NB4 (cell line): ENCODE data around the gene ZWILCH.
"Not testable (repeated sequence)": the region's sequence is repeated elsewhere in the genome, so short reads cannot be mapped to it uniquely, and the experiment has no call there.

Source experiments
- DNase-seq: peaks from one replicate; pipeline ENCODE4 v3.0.0; 2010; ENCODE audit warnings: low read depth
- H3K4me3 ChIP-seq: one replicate; pipeline ENCODE4 v1.5.1; 2011; ENCODE audit warnings: mild to moderate bottlenecking, low read depth, low read length, moderate library complexity
- CTCF ChIP-seq: IDR thresholded peaks from one replicate; pipeline ENCODE4 v1.5.1; 2012; ENCODE audit warnings: low read depth, low read length
- MYC ChIP-seq: IDR thresholded peaks from 2 replicates; pipeline ENCODE4 v1.6.1; 2011; ENCODE audit warnings: low read depth, low read length
- POLR2A ChIP-seq: IDR thresholded peaks from 2 replicates; pipeline ENCODE4 v1.6.1; 2011; ENCODE audit warnings: mild to moderate bottlenecking; ENCODE audit not compliant: insufficient read length; ENCODE audit errors: extremely low read depth
- TF ChIP-seq, protein P1 (sequence below): IDR thresholded peaks from 2 replicates; pipeline ENCODE4 v1.6.1; 2011; ENCODE audit warnings: low read depth, low read length

Gene ZWILCH

GRCh38 chr15:66502491-66502890 is 2.6 kb upstream of the ZWILCH start:
- TF ChIP-seq CTCF (no peak), POLR2A (peak; percentile 21)
- DNase-seq = no peak

DNA sequence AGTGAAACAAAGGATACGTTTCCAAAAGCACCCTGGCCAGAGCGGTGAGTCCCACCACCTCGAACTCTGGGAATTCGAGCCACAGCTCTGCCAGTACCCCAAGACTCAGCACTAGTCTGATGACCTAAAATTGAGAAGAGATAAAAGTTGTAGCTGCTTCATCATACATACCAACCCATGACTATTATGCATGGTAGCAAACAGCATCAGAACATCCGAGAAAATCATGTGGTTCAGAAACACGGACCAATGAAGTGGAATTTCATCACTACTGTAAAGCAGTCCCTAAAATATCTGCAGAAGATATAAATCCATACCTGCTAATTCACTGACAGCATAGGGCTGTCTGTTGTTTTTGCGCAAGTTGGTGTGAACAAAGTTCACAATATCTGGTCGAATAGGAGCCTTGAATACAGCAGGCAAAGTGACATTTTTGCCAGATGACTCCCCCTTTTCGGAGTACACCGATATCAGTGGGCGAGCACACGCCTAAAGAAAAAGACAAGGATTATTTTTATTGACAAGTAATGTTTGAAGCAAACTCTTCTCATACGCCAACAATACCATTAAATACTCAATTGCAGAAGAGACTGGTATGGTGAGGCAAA is 2.0 kb upstream of the ZWILCH start:
- not testable (repeated sequence) for DNase-seq
- H3K4me3 ChIP-seq = peak overlapping the region; percentile 93

More at GRCh38 chr15:66502491-66502890, 2.6 kb upstream of the ZWILCH start:
- H3K4me3 ChIP-seq = peak overlapping the region; percentile 93

DNA sequence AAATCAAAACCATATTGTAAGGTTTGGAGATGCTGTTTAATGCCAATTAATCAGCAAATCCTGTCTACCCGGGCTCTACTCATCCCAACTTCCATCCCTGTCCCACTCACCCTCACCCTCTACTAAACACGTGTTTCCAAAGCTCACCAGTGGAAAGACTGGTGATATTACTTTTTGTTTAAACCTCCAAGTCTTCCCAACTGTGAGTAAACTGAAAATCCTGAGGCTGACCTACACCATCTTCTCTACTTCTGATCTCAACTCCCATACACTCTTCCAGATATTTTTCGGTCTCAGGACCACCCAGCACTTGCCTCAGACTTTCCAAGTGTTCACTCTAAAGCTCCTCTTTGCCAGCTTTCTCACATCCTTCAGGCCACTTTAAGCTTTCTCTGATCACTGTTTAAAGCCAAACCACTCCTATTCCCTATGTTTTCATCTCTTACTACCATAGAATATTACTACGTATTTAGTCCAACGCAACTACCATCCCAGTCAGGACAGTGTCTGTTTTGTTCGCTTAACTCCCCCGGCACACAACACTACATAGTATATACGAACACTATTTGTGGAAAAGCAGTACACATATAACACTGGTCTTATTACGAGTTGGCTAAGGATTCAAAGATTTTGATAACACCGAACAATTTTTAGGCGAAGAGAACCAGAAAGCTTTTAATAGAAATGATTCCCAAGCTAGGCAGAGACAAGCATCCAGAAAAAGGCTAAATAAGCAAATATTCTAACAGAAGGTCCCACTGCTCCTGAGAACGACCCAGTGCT is 1.2 kb upstream of the ZWILCH start:
- no peak for TF ChIP-seq MYC
- TF ChIP-seq, protein P1, sequence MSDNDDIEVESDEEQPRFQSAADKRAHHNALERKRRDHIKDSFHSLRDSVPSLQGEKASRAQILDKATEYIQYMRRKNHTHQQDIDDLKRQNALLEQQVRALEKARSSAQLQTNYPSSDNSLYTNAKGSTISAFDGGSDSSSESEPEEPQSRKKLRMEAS = peak; percentile 83
- no peak for DNase-seq

DNA sequence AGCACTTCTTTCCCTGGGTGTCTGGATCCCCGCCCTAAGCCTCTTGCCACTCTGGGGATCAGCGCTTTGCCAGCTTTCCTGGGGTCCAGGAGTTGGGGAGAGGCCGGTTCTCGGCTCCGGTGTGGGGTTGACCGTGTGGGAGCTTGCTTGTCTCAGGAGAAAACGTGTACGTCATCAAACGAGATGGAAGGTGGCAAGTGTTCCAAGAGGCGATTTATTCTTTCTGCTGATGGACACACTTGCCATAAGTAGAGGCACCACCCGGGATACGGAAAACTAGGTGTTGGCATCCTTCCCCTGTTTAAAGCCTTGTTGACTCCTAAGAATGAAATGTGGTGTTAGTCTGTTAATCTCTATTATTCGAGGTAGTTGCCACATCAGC is 295 bp downstream of the ZWILCH start:
- TF ChIP-seq, protein P1 = no peak
- no peak for TF ChIP-seq POLR2A
- TF ChIP-seq MYC = no peak
- TF ChIP-seq CTCF = no peak
- peak overlapping the region; percentile 93 for H3K4me3 ChIP-seq
- no peak for DNase-seq

More for the DNA sequence above, 1.2 kb upstream of the ZWILCH start:
- peak overlapping the region; percentile 93 for H3K4me3 ChIP-seq

- no peak for TF ChIP-seq CTCF
- no peak for TF ChIP-seq POLR2A
- no peak for TF ChIP-seq MYC
- TF ChIP-seq, protein P1 = no peak
- H3K4me3 ChIP-seq = peak overlapping the region; percentile 93
- no peak for DNase-seq
Observed at GRCh38 chr15:66505818-66506217, 692 bp downstream of the ZWILCH start.

- TF ChIP-seq CTCF (no peak), MYC (no peak), POLR2A (no peak)
- TF ChIP-seq, protein P1 = no peak
Observed at GRCh38 chr15:66508293-66508883, 3.3 kb downstream of the ZWILCH start.

More at GRCh38 chr15:66508293-66508883, 3.3 kb downstream of the ZWILCH start:
- no peak overlapping the region for H3K4me3 ChIP-seq
- DNase-seq = no peak
